ENCODE measurements around the gene SNX13. TPM values are rescaled to one million over a fixed set of nuclear protein-coding genes. Genes with fewer than 3 reads are reported as not detected.

The SNX13 gene
- total RNA-seq, 1 experiment from 2014 or later, result 29.0 TPM

GRCh38 chr7:17988141-17988540 is 47.8 kb upstream of the SNX13 start:
- Histone ChIP-seq H3K79me2 (ENCODE audit: insufficient read depth, low read length) (no peaks in the 10 kb centered on the region), H3K4me2 (ENCODE audit: insufficient read depth, insufficient read length, low read length) (no peak overlapping the region), H3K4ac (ENCODE audit: low read depth, low read length) (no peak overlapping the region), H2AK5ac (ENCODE audit: insufficient read length, low read length) (no peak overlapping the region), H3K9me3 (ENCODE audit: control insufficient read depth, low read depth, low read length) (no peaks in the 10 kb centered on the region), H3K4me1 (ENCODE audit: insufficient read depth, low read length) (no peaks in the 10 kb centered on the region), H3K9ac (ENCODE audit: extremely low read depth, insufficient read length, low read length) (no peak overlapping the region), H2AFZ (ENCODE audit: low read length) (no peak overlapping the region), H4K8ac (replicated peaks; ENCODE audit: insufficient read length, low read depth, low read length) (no peak overlapping the region), H2BK20ac (ENCODE audit: low read depth, low read length, poor library complexity, severe bottlenecking) (no peak overlapping the region), H3K18ac (ENCODE audit: insufficient read length, low read depth, low read length) (no peak overlapping the region), H3K79me1 (ENCODE audit: insufficient read depth, low read depth, low read length, poor library complexity, severe bottlenecking) (no peaks in the 10 kb centered on the region), H3K56ac (ENCODE audit: insufficient read length, low read depth, low read length) (no peak overlapping the region), H2BK15ac (ENCODE audit: low read depth, low read length) (no peak overlapping the region), H2BK5ac (ENCODE audit: insufficient read length, low read length) (no peak overlapping the region), H4K5ac (ENCODE audit: insufficient read length, low read depth, low read length) (no peak overlapping the region), H4K20me1 (ENCODE audit: control insufficient read depth, insufficient read depth, insufficient read length) (no peaks in the 10 kb centered on the region), H3K23ac (ENCODE audit: insufficient read length, low read depth, low read length) (no peak overlapping the region), H3K14ac (ENCODE audit: insufficient read depth, low read length) (no peak overlapping the region; the same call in 1 of the 2 replicates), H3K27me3 (ENCODE audit: insufficient read depth, low read length) (no peaks in the 10 kb centered on the region), H3K23me2 (ENCODE audit: insufficient read length, low read depth, low read length, poor library complexity, severe bottlenecking) (no peaks in the 10 kb centered on the region), H3T11ph (ENCODE audit: low read length) (no peak overlapping the region), H2BK120ac (ENCODE audit: low read depth, low read length, poor library complexity, severe bottlenecking) (no peak overlapping the region), H4K91ac (ENCODE audit: insufficient read length, low read depth, low read length) (no peak overlapping the region), H3K27ac (ENCODE audit: insufficient read length, low read depth, low read length) (no peak overlapping the region), H2BK12ac (ENCODE audit: insufficient read length, low read depth, low read length) (no peak overlapping the region)
- Mint-ChIP-seq H3K9me3 (no peaks in the 10 kb centered on the region), H3K27me3 (ENCODE audit: low read depth) (no peaks in the 10 kb centered on the region), H3K27ac (peak overlapping the region in 1 of 3 experiments; percentile 17; a peak in 1 of 7 replicates), H3K4me3 (no peak overlapping the region), H3K36me3 (ENCODE audit: insufficient read depth in 1 of 3, low read depth in 3 of 3) (no peaks in the 10 kb centered on the region), H3K4me1 (peaks cover 4 to 5% of the 10 kb centered on the region in 2 experiments; a peak in 2 of 4 replicates)
- DNase-seq, result no peak
- TF ChIP-seq, protein P1, sequence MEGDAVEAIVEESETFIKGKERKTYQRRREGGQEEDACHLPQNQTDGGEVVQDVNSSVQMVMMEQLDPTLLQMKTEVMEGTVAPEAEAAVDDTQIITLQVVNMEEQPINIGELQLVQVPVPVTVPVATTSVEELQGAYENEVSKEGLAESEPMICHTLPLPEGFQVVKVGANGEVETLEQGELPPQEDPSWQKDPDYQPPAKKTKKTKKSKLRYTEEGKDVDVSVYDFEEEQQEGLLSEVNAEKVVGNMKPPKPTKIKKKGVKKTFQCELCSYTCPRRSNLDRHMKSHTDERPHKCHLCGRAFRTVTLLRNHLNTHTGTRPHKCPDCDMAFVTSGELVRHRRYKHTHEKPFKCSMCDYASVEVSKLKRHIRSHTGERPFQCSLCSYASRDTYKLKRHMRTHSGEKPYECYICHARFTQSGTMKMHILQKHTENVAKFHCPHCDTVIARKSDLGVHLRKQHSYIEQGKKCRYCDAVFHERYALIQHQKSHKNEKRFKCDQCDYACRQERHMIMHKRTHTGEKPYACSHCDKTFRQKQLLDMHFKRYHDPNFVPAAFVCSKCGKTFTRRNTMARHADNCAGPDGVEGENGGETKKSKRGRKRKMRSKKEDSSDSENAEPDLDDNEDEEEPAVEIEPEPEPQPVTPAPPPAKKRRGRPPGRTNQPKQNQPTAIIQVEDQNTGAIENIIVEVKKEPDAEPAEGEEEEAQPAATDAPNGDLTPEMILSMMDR (conservative IDR thresholded peaks at IDR 0.05), result no peak
- no CpG with 5 or more reads among the region's 6 CpGs for WGBS (ENCODE audit: extremely low coverage, insufficient read length, low lambda C conversion rate)
